Hypothalamus (tissue), 51 donors: ENCODE results near the gene RASSF5.

Experiments used
- DNase-seq, 51 donors: peaks; one replicate each; lab custom pipeline; 2025; lab: John Stamatoyannopoulos, UW

The RASSF5 gene

DNA sequence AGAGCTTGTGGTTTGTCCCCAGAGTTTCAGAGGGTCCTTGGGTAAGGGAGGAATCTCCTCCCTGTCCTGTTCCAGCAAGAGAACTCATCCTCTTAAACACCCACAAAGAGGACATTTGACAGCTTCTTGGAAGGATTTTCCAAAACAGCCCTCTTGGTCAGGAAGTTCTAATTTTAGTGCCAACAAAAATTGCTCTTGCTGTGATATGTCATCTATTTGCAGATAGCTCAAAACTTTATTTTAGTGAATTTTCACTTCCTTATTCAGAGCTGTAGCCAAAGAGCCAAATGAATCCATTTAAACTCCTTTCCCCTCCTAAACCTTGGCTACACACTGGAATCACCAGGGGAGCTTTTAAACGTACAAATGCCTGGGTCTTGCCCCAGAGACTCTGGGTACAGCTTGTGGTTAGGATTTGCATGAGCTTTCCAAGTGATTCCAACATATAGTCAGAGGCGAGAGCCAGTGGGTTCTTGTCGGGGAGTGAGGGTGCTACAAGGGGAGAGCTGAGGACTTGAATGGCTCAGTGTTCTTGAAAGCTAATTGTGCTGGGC is 11.8 kb upstream of the RASSF5 start:
- DNase-seq = no peak

DNA sequence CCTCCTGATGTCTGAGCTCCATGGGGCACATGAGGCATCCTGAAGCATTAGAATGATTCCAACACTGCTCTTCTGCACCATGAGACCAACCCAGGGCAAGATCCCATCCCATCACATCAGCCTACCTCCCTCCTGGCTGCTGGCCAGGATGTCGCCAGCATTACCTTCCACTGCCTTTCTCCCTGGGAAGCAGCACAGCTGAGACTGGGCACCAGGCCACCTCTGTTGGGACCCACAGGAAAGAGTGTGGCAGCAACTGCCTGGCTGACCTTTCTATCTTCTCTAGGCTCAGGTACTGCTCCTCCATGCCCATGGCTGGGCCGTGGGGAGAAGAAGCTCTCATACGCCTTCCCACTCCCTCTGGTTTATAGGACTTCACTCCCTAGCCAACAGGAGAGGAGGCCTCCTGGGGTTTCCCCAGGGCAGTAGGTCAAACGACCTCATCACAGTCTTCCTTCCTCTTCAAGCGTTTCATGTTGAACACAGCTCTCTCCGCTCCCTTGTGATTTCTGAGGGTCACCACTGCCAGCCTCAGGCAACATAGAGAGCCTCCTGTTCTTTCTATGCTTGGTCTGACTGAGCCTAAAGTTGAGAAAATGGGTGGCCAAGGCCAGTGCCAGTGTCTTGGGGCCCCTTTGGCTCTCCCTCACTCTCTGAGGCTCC is 11.1 kb upstream of the RASSF5 start:
- DNase-seq = no peak

DNA sequence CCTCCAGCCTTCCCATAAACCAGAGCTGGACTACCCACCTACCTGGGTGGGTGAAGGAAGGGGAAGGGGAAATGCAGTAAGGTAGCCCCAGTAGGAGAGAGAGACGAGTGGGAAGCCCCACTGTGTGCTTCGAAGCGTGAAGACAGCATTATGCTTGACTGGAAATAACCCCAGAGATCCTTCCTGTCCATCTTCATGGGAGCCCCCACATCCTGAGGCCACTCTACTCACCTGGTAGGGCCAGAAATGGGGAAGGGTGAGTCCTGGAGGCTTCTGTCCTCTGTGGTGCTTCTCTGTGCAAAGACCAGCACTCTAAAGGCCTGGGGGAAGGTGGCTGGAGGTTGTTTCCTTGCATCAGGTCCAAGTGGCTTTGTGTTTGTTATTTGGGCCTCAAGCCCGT is 10.0 kb upstream of the RASSF5 start:
- DNase-seq = no peak

DNA sequence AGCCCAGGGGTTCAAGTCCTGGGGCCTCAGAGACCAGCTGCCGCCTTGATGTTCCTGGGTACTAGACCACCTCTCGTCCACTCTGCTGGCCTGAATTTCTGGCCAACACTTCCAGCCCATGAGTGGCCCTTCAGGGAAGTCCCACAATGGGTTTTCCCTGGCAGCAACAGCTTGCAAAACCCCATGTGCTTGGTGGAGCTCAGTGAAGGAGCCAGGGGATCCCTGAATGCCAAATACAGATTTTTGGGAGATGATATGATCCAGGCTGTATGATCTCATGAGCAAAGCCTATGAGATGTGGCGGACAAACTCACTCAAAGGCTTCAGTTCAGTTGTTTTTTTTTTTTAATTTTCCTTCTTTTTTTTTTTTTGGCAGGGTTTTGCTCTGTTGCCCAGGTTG is 9.6 kb upstream of the RASSF5 start:
- no peak for DNase-seq

DNA sequence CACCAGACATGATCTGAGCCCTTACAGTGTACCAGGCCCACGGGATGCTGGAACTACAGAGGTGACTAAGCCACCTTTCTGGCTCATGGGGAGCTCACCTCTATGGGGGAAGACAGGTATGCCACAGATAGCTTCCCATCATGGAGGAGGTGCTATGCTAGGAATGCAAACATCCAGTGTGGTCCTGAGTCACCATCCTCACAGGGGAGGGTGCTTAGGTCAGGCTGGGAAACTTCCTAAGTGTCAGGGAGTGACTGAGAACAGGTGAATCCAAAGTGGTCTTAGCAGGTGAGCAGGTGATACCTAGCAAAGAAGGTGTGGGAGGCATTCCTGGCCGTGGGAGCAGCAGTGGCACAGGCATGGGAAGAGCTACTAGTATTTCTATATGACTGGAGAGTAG is 8.6 kb upstream of the RASSF5 start:
- DNase-seq = no peak

DNA sequence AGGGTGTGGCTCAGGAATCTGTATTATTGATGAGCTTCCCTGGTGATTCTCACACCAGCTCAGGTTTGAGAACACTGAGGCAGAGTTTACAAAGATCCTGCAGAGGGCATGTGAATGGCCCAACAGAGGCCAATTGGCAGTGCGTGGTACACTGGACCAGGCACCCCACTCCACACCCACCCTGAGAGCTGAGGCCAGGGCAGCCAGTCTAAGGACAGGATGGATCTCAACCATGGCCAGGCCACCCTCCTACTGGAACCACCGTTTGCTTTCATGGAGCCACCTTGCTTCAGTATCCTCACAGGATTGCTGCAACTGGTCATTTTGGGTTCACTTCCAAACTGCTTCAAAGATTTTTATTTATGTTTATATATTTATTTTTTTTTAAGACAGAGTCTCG is 7.3 kb upstream of the RASSF5 start:
- no peak for DNase-seq

DNA sequence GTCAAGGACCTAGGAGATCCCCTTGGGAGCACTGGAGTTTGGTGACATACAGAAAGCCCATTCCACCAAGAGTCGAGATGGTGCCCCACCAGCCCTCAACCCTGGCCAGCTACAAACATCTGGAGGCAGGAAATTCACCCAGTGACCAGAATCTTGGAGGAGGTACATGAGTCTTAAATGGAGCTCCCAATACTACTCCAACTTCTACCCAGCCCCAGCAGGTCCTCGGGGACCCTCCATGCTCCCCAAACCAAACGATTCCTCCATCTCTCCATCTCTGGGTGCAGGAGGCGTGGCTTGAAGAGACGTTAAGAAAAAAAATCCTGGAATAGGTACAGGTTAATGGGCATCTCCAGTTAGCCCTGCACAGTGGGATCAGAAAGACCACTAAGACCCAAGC is 5.5 kb upstream of the RASSF5 start:
- no peak for DNase-seq

DNA sequence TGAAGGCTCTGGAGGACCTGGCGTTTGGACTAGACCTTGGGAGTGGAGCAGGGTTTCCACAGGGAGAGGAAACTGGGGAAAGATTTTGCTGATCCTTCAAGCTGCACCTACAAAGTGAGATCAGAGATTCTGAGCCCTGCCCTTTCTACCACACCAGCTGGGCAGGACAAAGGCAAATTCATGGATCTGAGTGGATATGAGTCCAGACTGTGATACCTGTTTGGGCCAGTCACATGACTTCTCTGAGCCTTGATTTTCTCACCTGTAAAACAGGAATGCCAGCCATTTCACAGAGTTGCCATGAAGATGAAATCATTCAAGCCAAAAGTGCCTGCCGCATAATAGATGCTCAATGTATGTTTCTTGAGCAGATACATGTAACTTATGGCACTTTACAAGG is 4.9 kb upstream of the RASSF5 start:
- DNase-seq = no peak

DNA sequence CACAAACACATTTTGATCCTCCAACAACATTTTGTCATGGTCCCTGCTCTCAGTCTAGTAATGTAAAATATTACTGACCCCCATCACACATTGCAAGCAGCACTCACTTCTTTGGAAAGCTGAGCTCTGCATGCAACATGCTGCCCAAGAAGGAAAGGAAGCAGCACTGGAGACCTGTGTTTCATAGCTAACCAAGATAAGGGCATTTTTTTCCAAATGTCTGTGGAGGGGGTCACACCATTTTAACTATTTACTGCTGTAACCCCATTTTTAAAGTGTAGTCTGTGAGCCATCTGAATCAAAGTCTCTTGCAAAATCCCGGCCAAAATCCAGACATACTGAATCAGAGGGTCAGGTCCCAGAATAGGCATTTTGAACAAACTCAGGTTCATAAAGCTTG is 4.5 kb upstream of the RASSF5 start:
- DNase-seq = no peak

DNA sequence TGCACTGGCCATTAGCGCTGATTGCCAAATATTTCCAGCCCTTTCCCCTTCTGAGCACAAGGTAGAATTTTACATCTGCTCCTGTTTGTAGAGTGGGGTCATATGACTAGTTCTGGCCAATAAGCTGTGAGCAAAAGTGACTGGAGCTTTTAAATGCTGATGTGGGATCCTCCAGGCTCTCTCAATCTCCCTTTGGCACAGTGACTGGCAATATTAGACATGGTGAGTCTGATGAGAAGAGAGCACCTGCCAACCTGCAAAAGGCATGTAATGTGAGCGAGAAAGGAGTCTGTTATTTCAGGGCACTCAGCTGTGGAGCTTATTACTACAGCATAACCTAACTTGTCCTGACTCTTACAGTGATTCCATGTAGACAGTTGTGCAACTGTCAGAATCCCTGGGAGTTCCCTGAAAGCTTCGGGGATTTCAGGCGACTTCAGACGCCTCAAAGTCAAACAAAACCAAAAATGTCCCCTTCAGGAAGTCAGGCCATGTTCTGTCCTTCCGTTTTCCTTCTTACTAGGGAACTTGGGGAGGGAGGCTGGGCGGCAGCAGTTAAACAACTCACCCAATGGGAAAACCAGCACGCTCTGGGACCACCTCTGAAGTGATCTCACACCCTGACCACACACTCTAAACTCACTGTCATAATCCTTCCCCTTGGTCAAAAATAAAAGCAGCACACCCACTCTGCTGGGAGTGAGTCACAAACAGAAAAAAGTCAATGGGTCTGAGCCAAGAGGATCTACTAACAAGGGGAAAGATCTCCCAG is 3.6 kb upstream of the RASSF5 start:
- DNase-seq = peak in 1 of 51 donors; percentile 38

DNA sequence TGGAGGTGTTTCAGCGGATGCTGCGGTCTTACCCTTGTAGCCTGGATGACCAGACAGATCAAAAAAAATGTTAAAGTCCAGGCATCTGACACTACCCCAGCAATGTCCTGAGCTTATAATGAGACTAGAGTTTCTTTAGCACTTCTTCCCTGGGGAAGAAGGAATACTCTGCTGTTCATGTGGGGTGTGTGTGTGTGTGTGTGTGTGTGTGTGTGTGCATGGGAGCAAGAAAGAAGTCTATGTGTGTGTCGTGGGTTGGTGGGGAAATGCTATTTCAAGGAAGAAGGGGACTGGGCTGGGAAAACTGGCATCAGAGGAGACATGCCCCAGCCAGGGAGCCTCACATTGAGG is 3.0 kb upstream of the RASSF5 start:
- no peak for DNase-seq

DNA sequence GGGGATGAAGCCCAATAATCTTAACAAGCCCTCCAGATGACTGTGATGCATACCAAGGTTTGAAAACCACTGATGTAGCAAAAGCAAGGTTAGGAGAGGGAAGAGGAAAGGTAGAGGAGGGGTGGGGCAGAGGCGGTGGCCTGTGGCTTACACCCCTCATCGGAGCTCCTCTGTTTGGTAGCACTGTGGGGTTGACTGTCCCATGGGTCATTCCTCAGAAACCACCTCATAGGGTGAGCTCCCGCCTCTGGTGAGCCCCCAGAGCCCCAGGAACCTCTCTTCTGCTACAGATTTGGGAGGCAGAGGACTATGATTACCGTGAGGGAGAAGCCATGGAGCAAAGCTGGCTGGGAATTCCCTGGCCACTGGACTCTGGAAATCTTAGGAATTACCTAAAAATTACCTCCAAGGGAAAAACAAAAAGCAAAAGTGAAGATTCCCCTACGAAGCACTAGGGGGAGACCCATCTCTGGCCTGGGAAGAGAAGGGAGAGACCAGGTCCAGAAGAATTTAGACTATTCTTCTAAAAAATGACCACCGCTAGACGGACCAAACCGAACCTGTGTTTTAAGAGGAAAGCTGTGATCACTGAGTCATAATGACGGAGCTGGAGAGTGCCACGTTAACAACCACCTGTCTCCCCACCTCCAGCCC is 1.5 kb upstream of the RASSF5 start:
- no peak for DNase-seq

DNA sequence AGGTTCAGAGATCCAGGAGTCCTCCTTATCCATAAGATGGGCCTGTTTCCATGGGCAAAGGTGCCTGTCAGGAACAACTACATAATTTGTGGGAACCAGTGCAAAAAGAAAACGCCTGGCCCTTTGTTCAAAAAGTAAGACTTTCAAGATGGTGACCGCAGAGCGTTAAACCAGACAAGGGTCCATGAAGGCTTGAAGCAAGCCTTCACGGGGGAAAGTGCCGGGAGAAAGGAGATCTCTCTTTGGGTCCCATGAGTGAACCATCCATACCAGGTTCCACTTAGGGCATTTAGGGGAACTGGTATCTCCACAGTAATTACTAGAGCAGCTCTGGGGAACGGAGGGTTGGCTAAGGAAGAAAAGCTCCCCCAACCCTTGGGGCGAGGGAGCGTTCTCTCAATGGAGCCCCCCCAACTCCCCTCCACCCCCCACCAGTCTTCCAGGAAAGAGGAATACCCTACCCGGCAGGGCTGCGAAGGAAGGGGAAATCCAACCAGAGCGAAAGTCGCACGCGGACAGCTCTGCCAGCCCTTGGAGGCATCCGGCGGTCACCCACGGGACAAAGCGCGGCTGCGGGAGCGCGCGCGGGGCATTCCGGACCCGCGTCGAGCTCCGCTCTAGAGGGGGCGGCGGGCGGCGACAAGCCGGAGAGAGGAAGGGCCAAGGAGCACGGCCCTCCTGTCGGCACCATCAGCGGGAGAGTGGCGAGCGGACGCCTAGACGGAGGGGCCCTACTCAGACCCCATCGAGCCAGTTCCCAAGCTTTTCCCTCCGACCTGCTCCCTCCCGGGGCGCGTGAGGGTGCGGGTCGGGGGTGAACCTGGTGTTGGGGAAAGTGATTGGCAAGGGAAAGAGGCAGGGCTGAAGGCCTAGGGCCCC is 687 bp upstream of the RASSF5 start:
- peak in 1 of 51 donors; percentile 10 for DNase-seq

DNA sequence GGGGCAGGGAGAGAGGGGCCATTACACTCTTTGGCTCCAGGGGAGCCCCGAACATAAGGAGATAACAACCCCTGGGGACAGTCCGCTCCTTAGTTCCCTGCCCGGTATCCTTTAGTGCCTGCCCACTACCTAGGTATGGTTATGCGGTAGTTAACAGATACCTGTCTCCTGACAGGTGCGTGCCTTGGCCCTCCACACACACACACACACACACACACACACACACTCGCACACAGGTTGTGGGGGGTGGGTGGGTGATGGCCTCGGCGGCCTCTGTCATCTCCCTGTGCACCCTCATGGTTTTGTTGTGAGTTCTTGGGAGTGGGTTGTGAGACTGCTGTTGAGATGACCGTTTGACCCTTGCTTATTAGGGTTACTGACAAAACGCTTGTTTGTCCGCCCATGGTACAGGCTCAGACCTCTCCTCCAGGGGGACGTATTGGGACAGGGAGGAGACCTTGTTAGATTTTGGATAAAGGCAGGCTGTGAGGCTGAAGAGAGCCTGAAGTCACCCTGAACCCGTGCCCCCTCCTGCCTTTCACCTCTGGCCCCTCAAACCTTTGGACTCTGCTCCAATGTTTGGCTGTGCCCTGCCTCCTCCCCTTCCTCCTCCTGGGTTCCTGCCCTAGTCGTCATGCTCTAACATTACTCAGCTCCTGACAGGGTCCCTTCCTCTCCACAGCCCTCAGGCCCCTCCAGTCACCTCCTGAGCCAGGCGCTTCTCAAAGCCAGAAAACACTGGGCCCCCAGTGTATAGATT is 979 bp downstream of the RASSF5 start:
- no peak for DNase-seq

DNA sequence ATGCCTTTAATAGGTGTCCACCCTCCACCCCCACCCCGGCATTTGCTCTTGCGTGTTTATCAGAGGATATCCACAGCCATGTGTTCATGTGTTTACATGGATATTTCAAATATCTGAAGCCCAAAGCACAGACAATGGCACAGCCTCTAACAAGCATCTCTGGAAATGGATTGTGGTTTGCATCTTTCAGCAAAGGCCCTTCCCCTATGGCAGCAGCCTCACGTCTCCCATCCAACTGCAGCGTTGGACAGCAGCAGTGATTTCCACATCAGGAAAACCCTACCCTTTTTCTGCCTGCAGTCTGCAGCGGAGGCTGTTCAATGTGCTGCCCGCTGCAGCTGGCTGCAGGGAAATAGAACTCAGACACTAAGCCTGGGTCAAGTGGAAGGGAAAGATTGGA is 1.6 kb downstream of the RASSF5 start:
- no peak for DNase-seq

DNA sequence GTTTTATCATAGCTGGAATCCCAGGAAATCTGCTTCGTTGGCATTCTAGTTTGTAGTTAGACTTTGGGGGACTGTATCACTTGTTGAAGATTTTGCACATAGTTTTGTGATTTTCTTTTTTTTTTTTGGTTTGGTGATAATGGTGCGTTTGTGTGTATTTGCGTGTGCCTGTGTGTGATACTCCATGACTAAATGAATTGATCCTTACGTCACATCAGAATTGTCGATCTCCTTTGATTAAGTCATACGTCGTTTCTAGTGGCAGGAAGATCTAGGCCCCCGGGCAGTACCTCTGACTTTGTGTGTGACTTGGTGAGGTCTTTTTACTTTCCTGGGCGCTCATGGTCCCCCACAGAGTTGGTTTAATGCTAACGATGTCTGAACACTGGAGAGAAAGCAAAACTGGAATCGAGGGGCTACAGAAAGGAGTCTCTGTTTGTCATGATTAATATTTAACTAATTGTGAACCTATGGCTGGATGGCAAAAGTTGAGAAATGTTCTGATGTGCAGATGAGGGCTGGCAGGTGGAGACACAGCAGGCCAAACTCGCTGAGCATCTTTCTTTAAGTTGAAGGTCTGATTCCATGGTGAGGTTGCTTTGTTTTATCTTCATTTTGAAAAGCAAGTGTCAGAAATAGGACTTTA is 2.4 kb downstream of the RASSF5 start:
- no peak for DNase-seq

DNA sequence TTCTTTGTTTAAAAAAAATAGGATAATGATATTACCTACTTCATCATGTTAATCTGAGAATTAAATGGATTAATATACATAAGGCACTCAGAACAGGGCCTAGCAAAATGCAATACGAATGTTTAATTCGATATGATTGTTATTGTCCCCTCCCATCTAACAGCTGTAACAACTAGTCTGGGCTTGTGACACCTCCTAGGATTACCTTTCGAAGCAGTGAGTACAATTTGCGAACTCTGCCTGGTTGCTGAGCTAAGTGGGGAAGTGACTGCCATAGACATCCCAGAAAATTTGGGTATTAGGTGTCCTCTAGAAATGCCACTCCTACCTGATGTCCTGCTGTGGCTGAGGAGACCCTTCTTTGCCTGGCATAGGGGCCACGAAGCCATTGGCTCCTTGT is 3.0 kb downstream of the RASSF5 start:
- DNase-seq = no peak

DNA sequence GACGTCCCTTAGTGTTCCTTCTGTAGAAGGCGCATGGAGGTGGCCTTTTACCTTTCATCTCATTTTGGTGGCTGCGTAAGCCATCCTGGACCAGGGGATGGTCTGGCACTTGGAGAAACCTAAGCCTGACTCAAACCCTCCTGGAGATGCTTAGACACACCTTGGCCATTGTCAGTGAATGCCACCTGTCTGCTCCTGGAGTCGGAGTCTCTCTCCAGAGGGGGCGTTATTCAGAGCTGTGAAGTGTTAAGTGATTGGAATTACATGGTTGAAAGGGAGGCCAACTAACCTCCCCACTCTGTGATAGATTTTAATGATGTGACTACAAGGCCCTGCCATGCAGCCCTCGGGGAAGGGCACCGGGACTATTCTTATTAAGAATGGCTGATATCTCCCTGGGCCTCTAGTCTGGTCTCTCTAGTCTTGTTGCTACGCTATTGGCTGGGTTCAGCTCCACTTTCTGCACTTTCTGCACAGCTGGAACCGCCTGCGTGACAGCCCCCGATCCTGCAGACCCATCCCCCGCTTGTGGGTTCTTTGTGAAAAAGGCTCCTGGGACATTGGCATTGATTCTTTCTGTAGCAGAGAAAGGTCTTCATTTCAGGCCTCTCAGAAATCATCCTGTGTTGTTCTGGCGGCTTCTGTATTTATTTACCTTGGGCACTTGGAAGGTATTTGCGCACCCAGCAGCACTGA is 4.2 kb downstream of the RASSF5 start:
- DNase-seq = no peak
